ENCODE measurements around the gene SRGAP1. TPM values are rescaled to one million over a fixed set of nuclear protein-coding genes. Genes with fewer than 3 reads are reported as not detected.

The SRGAP1 gene
- total and polyA plus RNA-seq, 2 of the 13 experiments (the other 11 are each of a cell fraction or from before 2014, with no cell fraction given) = 1.6 to 3.4 TPM

GRCh38 chr12:64097366-64098105, 253.0 kb downstream of the SRGAP1 start:
- Histone ChIP-seq H3K9ac (ENCODE audit: insufficient read depth, low read depth, low read length) (no peak overlapping the region), H3K36me3 (replicated peaks in 1 of 2; ENCODE audit: control insufficient read depth in 1 of 2, insufficient read depth in 2 of 2, low read length in 2 of 2) (peaks cover 0 to 8% of the 10 kb centered on the region in 2 experiments; a peak in 2 of 5 replicates), H4K20me1 (ENCODE audit: insufficient read depth, low read length) (no peaks in the 10 kb centered on the region), H3K9me3 (ENCODE audit: low read length) (no peaks in the 10 kb centered on the region), H3K79me2 (ENCODE audit: insufficient read depth, low read length) (no peaks in the 10 kb centered on the region), H2AFZ (ENCODE audit: low read length) (no peak overlapping the region), H3K27me3 (ENCODE audit: control insufficient read depth in 1 of 2, insufficient read depth in 2 of 2, low read length in 2 of 2) (no peaks in the 10 kb centered on the region), H3K4me2 (ENCODE audit: low read depth, low read length) (no peak overlapping the region), H3K27ac (ENCODE audit: extremely low read length, insufficient read depth, low read length) (no peak overlapping the region), H3K4me3 (replicated peaks in 1 of 3; ENCODE audit: insufficient read depth in 1 of 3, low read depth in 2 of 3, low read length in 3 of 3) (no peak overlapping the region), H3K4me1 (ENCODE audit: insufficient read depth, low read length) (no peaks in the 10 kb centered on the region)
- no peak for ATAC-seq
- in situ Hi-C loops (cut with HindIII; ENCODE audit: extremely low pct_ligation_motif_present, low pct_unique_long_range_greater_than_20kb) (no loop called here), intact Hi-C loops (cut with micrococcal nuclease; ENCODE audit: unreplicated experiment) (no loop called here)
- FAIRE-seq = no peak
- CTCF ChIA-PET (ENCODE audit: low intra/inter-chr PET ratio, low total read pairs) = no interaction called here
- POLR2A ChIA-PET = no interaction called here
- DNase-seq (ENCODE audit: low spot score) = no peak
- 94% methylated on average over 4 of the region's 4 CpGs for WGBS (ENCODE audit: low lambda C conversion rate)
- no TSS peak for BruUV-seq (replicated peaks)
- TF ChIP-seq MED13 (CRISPR knock-in tag; IDR thresholded peaks at IDR 0.05) (no peak), ZNF33B (CRISPR knock-in tag; IDR thresholded peaks at IDR 0.05) (no peak), ATRX (CRISPR knock-in tag; IDR thresholded peaks at IDR 0.05; ENCODE audit: borderline replicate concordance) (no peak), XBP1 (CRISPR knock-in tag; IDR thresholded peaks at IDR 0.05) (no peak), ZNF770 (CRISPR knock-in tag; IDR thresholded peaks at IDR 0.05) (no peak), BHLHE40 (IDR thresholded peaks at IDR 0.05; ENCODE audit: low read length) (no peak), ZNF510 (CRISPR knock-in tag; IDR thresholded peaks at IDR 0.05; ENCODE audit: low read depth) (no peak), ATF7 (IDR thresholded peaks at IDR 0.05) (no peak), ATF7 (CRISPR knock-in tag; IDR thresholded peaks at IDR 0.05) (no peak), NFIB (CRISPR knock-in tag; IDR thresholded peaks at IDR 0.05; ENCODE audit: borderline replicate concordance) (no peak), SIX1 (CRISPR knock-in tag; IDR thresholded peaks at IDR 0.05; ENCODE audit: borderline replicate concordance) (no peak), HIC2 (CRISPR knock-in tag; IDR thresholded peaks at IDR 0.05; ENCODE audit: low read depth) (no peak), ZNF414 (CRISPR knock-in tag; IDR thresholded peaks at IDR 0.05) (no peak), FOXO1 (CRISPR knock-in tag; IDR thresholded peaks at IDR 0.05) (no peak), ELF1 (CRISPR knock-in tag; IDR thresholded peaks at IDR 0.05) (no peak), ZNF329 (CRISPR knock-in tag; IDR thresholded peaks at IDR 0.05; ENCODE audit: low read depth) (no peak)
- TF ChIP-seq, protein P1, sequence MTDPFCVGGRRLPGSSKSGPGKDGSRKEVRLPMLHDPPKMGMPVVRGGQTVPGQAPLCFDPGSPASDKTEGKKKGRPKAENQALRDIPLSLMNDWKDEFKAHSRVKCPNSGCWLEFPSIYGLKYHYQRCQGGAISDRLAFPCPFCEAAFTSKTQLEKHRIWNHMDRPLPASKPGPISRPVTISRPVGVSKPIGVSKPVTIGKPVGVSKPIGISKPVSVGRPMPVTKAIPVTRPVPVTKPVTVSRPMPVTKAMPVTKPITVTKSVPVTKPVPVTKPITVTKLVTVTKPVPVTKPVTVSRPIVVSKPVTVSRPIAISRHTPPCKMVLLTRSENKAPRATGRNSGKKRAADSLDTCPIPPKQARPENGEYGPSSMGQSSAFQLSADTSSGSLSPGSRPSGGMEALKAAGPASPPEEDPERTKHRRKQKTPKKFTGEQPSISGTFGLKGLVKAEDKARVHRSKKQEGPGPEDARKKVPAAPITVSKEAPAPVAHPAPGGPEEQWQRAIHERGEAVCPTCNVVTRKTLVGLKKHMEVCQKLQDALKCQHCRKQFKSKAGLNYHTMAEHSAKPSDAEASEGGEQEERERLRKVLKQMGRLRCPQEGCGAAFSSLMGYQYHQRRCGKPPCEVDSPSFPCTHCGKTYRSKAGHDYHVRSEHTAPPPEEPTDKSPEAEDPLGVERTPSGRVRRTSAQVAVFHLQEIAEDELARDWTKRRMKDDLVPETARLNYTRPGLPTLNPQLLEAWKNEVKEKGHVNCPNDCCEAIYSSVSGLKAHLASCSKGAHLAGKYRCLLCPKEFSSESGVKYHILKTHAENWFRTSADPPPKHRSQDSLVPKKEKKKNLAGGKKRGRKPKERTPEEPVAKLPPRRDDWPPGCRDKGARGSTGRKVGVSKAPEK (CRISPR knock-in tag; IDR thresholded peaks at IDR 0.05; ENCODE audit: borderline replicate concordance) = no peak
